Activated CD8-positive, alpha-beta memory T cell treated with anti-CD3 and anti-CD28 coated beads, Interleukin-2, amount 10 ng/mL, durations not matched to agents 7 days and 5 days (primary cell): Measurements from ENCODE around the gene RELL1. TPM values are rescaled to one million over a fixed set of nuclear protein-coding genes. Genes with fewer than 3 reads are reported as not detected.

Experiments
- ATAC-seq: fragments of 150-1000 bp; cut with Tn5 transposase; one replicate; pipeline ENCODE4 v1.10.0; 2021; ENCODE audit warnings: moderate library complexity
- CTCF ChIA-PET: fragments of 350-600 bp; sonication (Branson Sonifier 250); formaldehyde crosslinking; loops from one replicate; lab custom pipeline; 2021; ENCODE audit warnings: antibody characterized with exemption; lab: Charles Lee
- DNase-seq: peaks from one replicate; pipeline ENCODE4 v3.0.0-alpha.2; 2020
- H3K27ac Mint-ChIP-seq: one replicate; pipeline ENCODE4 v1.8.0; 2021; ENCODE audit warnings: mild to moderate bottlenecking, mixed read lengths
- H3K27me3 Mint-ChIP-seq: one replicate; pipeline ENCODE4 v1.8.0; 2021; ENCODE audit warnings: mixed read lengths
- H3K36me3 Mint-ChIP-seq: one replicate; pipeline ENCODE4 v1.8.0; 2021; ENCODE audit warnings: mild to moderate bottlenecking, mixed read lengths
- H3K4me1 Mint-ChIP-seq: one replicate; pipeline ENCODE4 v1.8.0; 2021; ENCODE audit warnings: mixed read lengths
- H3K4me3 Mint-ChIP-seq: one replicate; pipeline ENCODE4 v1.8.0; 2021; ENCODE audit warnings: mild to moderate bottlenecking, moderate library complexity, mixed read lengths
- H3K9me3 Mint-ChIP-seq: one replicate; pipeline ENCODE4 v1.8.0; 2022; ENCODE audit warnings: low read depth, mixed read lengths
- total RNA-seq, 2 experiments: library from RNA; stranded (reverse); gene quantifications; one replicate each; pipeline ENCODE4 v1.2.3, GENCODE V29; 2021

RELL1 gene
- total RNA-seq, 2 experiments from 2014 or later: 35.5 to 42.3 TPM

- no peaks in the 10 kb centered on the region for H3K27me3 Mint-ChIP-seq
- DNase-seq: no peak
- CTCF ChIA-PET: interaction anchor here (1.7 kb wide), 1 partner anchor 25 kb away, joined by 4 read pairs; no protein-coding TSS in a partner anchor
- no peak for ATAC-seq
- H3K27ac Mint-ChIP-seq: peak overlapping the region; percentile 2
- no peak overlapping the region for H3K4me3 Mint-ChIP-seq
- no peaks in the 10 kb centered on the region for H3K9me3 Mint-ChIP-seq
- H3K4me1 Mint-ChIP-seq: peaks cover 33% of the 10 kb centered on the region
- peaks cover 20% of the 10 kb centered on the region for H3K36me3 Mint-ChIP-seq
Measured at GRCh38 chr4:37607018-37607417, 79.2 kb downstream of the RELL1 start.

GRCh38 chr4:37605843-37606565 lies 80.2 kb downstream of the RELL1 start:
- DNase-seq (no peak), ATAC-seq (no peak)
- CTCF ChIA-PET: interaction anchor here (1.7 kb wide), 1 partner anchor 26 kb away, joined by 4 read pairs; no protein-coding TSS in a partner anchor
- Mint-ChIP-seq H3K36me3 (peaks cover 22% of the 10 kb centered on the region), H3K9me3 (no peaks in the 10 kb centered on the region), H3K4me3 (no peak overlapping the region), H3K4me1 (peaks cover 43% of the 10 kb centered on the region), H3K27me3 (no peaks in the 10 kb centered on the region), H3K27ac (no peak overlapping the region)

- H3K36me3 Mint-ChIP-seq: peaks cover 12% of the 10 kb centered on the region
- H3K4me3 Mint-ChIP-seq: no peak overlapping the region
- no peaks in the 10 kb centered on the region for H3K27me3 Mint-ChIP-seq
- no peak for ATAC-seq
- H3K9me3 Mint-ChIP-seq: no peaks in the 10 kb centered on the region
- no peak overlapping the region for H3K27ac Mint-ChIP-seq
- CTCF ChIA-PET: interaction anchor here (0.8 to 4.0 kb wide), 5 partner anchors 9 to 192 kb away, joined by 3 to 28 read pairs (median 7); no protein-coding TSS in a partner anchor
- peaks cover 55% of the 10 kb centered on the region for H3K4me1 Mint-ChIP-seq
- DNase-seq: no peak
Measured at GRCh38 chr4:37604461-37604860, 81.7 kb downstream of the RELL1 start.

- ATAC-seq (no peak), DNase-seq (no peak)
- Mint-ChIP-seq H3K36me3 (peaks cover 11% of the 10 kb centered on the region), H3K9me3 (no peaks in the 10 kb centered on the region), H3K4me1 (peaks cover 62% of the 10 kb centered on the region), H3K27me3 (no peaks in the 10 kb centered on the region), H3K27ac (no peak overlapping the region), H3K4me3 (no peak overlapping the region)
- CTCF ChIA-PET: interaction anchor here (0.6 to 4.0 kb wide), 26 partner anchors 10 to 374 kb away, joined by 3 to 28 read pairs (median 5); partner anchors contain the start of genes PGM2 and RELL1
Measured at GRCh38 chr4:37603711-37604110, 82.5 kb downstream of the RELL1 start.

GRCh38 chr4:37603070-37603468 lies 83.1 kb downstream of the RELL1 start:
- H3K36me3 Mint-ChIP-seq: peaks cover 11% of the 10 kb centered on the region
- peaks cover 65% of the 10 kb centered on the region for H3K4me1 Mint-ChIP-seq
- CTCF ChIA-PET: interaction anchor here (0.6 to 4.0 kb wide), 31 partner anchors 9 to 375 kb away, joined by 3 to 28 read pairs (median 5); partner anchors contain the start of genes PGM2 and RELL1
- H3K27ac Mint-ChIP-seq: peak overlapping the region; percentile 6
- DNase-seq: peak; percentile 85
- no peaks in the 10 kb centered on the region for H3K9me3 Mint-ChIP-seq
- no peak overlapping the region for H3K4me3 Mint-ChIP-seq
- H3K27me3 Mint-ChIP-seq: no peaks in the 10 kb centered on the region
- peak; percentile 59 for ATAC-seq

- H3K4me3 Mint-ChIP-seq: no peak overlapping the region
- CTCF ChIA-PET: interaction anchor here (0.7 to 4.0 kb wide), 34 partner anchors 9 to 376 kb away, joined by 3 to 28 read pairs (median 5); partner anchors contain the start of genes PGM2 and RELL1
- peak overlapping the region; percentile 6 for H3K27ac Mint-ChIP-seq
- ATAC-seq (no peak), DNase-seq (no peak)
- H3K27me3 Mint-ChIP-seq: no peaks in the 10 kb centered on the region
- H3K9me3 Mint-ChIP-seq: no peaks in the 10 kb centered on the region
- peaks cover 11% of the 10 kb centered on the region for H3K36me3 Mint-ChIP-seq
- peaks cover 67% of the 10 kb centered on the region for H3K4me1 Mint-ChIP-seq
Measured at GRCh38 chr4:37602454-37603069, 83.6 kb downstream of the RELL1 start.

- Mint-ChIP-seq H3K9me3 (no peaks in the 10 kb centered on the region), H3K4me1 (peaks cover 71% of the 10 kb centered on the region), H3K27ac (peak overlapping the region; percentile 83), H3K36me3 (peaks cover 11% of the 10 kb centered on the region), H3K4me3 (no peak overlapping the region), H3K27me3 (no peaks in the 10 kb centered on the region)
- ATAC-seq (peak; percentile 62), DNase-seq (no peak)
- CTCF ChIA-PET: interaction anchor here (0.7 to 4.0 kb wide), 17 partner anchors 8 to 376 kb away, joined by 3 to 28 read pairs (median 5); a partner anchor contains a TSS
Measured at GRCh38 chr4:37601531-37601930, 84.6 kb downstream of the RELL1 start.

GRCh38 chr4:37599092-37599790 lies 86.9 kb downstream of the RELL1 start:
- ATAC-seq (no peak), DNase-seq (no peak)
- H3K36me3 Mint-ChIP-seq: peaks cover 11% of the 10 kb centered on the region
- no peak overlapping the region for H3K4me3 Mint-ChIP-seq
- H3K27ac Mint-ChIP-seq: no peak overlapping the region
- CTCF ChIA-PET: interaction anchor here (0.6 kb wide), 1 partner anchor 63 kb away, joined by 3 read pairs; no protein-coding TSS in a partner anchor
- H3K27me3 Mint-ChIP-seq: no peaks in the 10 kb centered on the region
- peaks cover 58% of the 10 kb centered on the region for H3K4me1 Mint-ChIP-seq
- H3K9me3 Mint-ChIP-seq: no peaks in the 10 kb centered on the region

GRCh38 chr4:37597034-37597433 lies 89.1 kb downstream of the RELL1 start:
- peaks cover 42% of the 10 kb centered on the region for H3K4me1 Mint-ChIP-seq
- no peaks in the 10 kb centered on the region for H3K27me3 Mint-ChIP-seq
- ATAC-seq: no peak
- DNase-seq: no peak
- H3K27ac Mint-ChIP-seq: no peak overlapping the region
- CTCF ChIA-PET: no interaction called here
- no peak overlapping the region for H3K4me3 Mint-ChIP-seq
- H3K9me3 Mint-ChIP-seq: no peaks in the 10 kb centered on the region
- peaks cover 11% of the 10 kb centered on the region for H3K36me3 Mint-ChIP-seq

GRCh38 chr4:37595875-37596680 lies 90.1 kb downstream of the RELL1 start:
- ATAC-seq: no peak
- no peak overlapping the region for H3K4me3 Mint-ChIP-seq
- no peak for DNase-seq
- peaks cover 8% of the 10 kb centered on the region for H3K36me3 Mint-ChIP-seq
- CTCF ChIA-PET: no interaction called here
- H3K4me1 Mint-ChIP-seq: peaks cover 32% of the 10 kb centered on the region
- no peak overlapping the region for H3K27ac Mint-ChIP-seq
- no peaks in the 10 kb centered on the region for H3K9me3 Mint-ChIP-seq
- H3K27me3 Mint-ChIP-seq: no peaks in the 10 kb centered on the region

GRCh38 chr4:37594099-37594498 lies 92.1 kb downstream of the RELL1 start:
- H3K9me3 Mint-ChIP-seq: no peaks in the 10 kb centered on the region
- peaks cover 7% of the 10 kb centered on the region for H3K36me3 Mint-ChIP-seq
- CTCF ChIA-PET: interaction anchor here (1.3 to 1.9 kb wide), 2 partner anchors 9 to 24 kb away, joined by 8 to 9 read pairs; no protein-coding TSS in a partner anchor
- H3K27me3 Mint-ChIP-seq: no peaks in the 10 kb centered on the region
- no peak for DNase-seq
- no peak overlapping the region for H3K27ac Mint-ChIP-seq
- ATAC-seq: no peak
- no peak overlapping the region for H3K4me3 Mint-ChIP-seq
- H3K4me1 Mint-ChIP-seq: peaks cover 16% of the 10 kb centered on the region

- no peak for DNase-seq
- H3K4me3 Mint-ChIP-seq: no peak overlapping the region
- H3K36me3 Mint-ChIP-seq: peaks cover 5% of the 10 kb centered on the region
- H3K9me3 Mint-ChIP-seq: no peaks in the 10 kb centered on the region
- CTCF ChIA-PET: no interaction called here
- peaks cover 2% of the 10 kb centered on the region for H3K27me3 Mint-ChIP-seq
- H3K4me1 Mint-ChIP-seq: peaks cover 1% of the 10 kb centered on the region
- ATAC-seq: no peak
- no peak overlapping the region for H3K27ac Mint-ChIP-seq
Measured at GRCh38 chr4:37591349-37591748, 94.8 kb downstream of the RELL1 start.
